SIG-M5 treated with dmso at 0.1 percent for 504 hours (cell line): Measurements from ENCODE around the gene CCDC157.
A peak's percentile ranks its signal among the peaks of the same experiment; 100 is the strongest.
"Not testable (repeated sequence)": the region's sequence is repeated elsewhere in the genome, so short reads cannot be mapped to it uniquely, and the experiment has no call there.

Experiments
- DNase-seq: peaks from one replicate; lab custom pipeline; 2025; ENCODE audit not compliant: unreplicated experiment; lab: John Stamatoyannopoulos, UW

Gene CCDC157

DNA sequence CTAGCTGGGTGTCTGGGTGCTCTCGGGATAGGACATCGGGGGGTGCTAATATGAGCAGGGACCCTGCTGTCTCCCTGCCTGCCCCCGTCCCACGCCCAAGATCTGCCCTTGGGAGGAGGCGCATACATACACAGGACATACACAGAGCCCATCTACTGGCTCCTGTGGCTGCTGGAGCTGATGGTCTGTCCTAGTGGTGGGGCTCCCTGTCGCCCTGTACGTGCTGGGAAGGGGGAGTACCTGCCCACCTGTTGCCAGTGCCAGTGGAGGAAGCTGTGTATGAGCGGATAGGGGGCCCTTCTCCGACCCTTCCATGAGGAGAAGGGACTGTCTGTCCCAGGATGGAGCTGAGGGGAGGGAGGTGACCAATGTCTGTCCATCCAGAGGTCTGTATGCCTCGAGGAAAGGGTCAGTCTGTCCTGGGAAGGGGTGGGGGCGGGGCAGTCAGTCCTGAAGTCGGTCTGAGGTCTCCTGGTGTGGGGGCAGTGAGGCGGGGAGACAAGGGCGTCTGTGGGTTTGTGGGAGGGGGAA lies 31.0 kb upstream of the CCDC157 start:
- no peak for DNase-seq

DNA sequence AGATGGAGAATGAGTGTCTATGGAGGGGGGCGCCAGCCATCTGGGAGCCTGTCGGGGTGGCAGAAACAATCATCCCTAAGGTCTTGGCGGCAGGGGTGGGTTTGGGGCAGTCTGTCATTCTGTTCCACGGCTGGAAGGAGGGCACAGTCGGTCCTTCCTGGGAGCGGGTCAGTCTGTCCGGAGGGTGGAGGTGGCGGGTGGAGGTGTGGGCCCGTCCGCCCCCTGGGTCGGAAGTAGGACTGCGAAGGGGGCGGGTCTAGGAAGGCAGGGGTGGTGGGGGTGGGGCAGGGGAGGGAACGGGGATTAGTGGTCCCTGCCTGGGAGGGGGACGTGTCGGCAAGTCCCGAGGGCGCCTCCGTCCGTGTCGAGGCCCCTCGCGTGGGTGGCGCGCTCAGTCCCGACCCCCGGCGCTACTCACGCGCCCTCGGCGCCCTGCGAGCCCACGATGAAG lies 30.5 kb upstream of the CCDC157 start:
- DNase-seq, result no peak

DNA sequence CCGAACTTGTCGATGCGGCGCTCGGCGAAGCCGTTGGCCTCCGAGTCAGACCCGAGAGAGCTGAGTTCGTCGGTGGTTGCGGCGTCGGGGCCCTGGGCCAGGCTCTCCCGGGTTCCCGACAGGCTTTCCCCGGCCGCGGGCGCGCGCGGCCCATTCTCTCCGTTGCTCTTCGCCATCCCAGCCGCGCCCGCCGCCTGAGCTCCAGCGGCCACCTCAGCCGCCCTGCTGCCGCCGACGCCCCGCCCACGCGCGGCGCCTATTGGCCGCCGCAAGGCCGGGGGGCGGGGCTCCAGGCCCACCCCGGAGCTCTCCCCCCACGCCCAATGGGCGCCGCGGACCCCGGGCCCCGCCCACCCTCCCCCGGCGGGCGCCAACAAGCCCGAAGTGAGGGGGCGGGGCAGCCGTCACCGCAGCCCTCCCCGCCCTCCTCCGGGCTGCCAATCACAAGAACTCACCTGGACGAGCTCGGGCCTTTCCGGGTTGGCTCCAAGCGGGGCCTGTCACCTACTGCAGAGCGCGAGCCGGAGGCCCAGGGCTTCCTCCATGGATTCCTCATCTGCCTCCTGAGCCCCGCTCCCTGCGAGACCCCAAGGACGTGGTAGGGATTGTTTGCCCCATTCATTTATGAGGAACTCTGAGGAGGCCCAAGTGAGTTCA lies 30.0 kb upstream of the CCDC157 start, which contains the start of gene TBC1D10A:
TSS of gene TBC1D10A (minus strand) at position 236 of the 657 bp plus-strand sequence. CDS start at position 176, 60 bp downstream.
- peak; percentile 86 for DNase-seq

DNA sequence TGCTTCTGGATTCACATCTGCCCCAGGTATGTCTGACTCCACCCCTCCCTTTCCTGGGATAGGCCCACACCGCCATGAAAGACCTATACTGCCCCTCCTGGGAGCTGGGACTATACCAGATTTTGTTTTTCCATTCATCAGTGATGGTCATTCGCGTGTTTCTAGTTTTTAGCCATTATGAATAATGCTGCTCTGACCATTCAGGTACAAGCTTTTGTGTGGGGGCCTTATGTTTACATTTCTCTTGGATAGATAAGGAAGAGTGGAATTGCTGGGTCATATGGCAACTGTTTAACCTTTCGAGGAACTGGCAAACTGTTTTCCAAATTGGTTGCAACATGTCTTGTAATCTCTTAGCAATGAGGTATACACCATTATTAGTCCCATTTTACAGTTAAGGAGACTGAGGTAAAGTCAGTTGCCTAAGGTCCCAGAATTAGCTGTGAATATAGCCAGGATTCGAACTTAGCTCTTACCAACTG lies 28.9 kb upstream of the CCDC157 start:
- no peak for DNase-seq

- DNase-seq, result no peak
Measured at GRCh38 chr22:30328466-30329049, 28.2 kb upstream of the CCDC157 start.

- DNase-seq, result no peak
Measured at GRCh38 chr22:30332551-30332950, 24.3 kb upstream of the CCDC157 start.

DNA sequence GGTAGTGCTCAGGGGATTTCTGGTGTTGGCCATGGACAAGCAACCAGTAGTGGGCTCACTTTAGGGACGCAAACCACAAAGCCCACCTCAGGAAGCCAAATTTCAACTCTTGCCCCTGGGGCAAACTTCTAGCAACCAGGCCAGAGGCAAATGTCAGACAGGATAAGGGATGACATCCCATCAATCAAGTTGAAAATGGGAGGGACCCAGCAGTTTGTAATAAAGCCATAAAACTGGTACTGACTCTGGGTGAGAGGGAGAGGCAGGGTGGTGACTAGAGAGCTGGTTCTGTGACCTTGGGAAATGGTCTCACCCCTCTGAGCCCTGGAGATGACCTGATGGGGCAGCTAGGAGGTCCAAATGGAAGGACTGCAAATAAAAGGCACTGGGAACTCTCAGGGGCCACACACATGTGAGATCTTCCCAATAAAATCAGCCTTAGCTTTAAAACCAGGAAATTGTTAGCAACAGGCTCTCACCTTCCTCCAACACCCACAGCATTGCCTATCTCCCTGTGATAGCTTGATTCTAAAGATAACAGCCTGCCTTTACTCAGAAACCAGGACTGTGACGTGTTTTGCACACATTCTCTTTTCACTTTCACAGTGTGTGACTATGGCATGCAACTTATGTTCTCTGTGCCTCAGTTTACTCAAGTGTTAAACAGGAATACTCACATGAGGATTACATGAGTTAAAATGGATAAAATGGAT lies 23.7 kb upstream of the CCDC157 start:
- DNase-seq, result no peak

GRCh38 chr22:30333707-30334087 lies 23.1 kb upstream of the CCDC157 start:
- DNase-seq, result no peak

DNA sequence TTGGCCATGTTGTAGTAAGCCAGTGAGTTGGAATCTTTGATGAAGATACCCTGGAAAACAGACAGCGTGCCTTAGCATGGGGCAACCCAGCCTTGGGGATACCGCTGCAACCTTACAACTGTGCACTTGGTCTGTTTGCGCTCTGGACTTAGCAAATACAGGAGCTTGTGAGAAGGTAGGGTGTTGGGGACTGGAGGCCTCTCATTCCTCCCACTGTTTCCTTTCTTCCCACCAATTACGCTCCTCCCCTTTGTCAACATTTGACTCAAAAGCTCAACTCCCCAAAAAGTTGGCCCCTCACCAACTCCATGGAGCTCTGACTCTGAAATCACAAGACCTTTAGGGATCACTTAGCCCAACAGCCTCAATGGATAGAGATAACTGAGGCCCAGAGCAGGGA lies 22.2 kb upstream of the CCDC157 start:
- no peak for DNase-seq

DNA sequence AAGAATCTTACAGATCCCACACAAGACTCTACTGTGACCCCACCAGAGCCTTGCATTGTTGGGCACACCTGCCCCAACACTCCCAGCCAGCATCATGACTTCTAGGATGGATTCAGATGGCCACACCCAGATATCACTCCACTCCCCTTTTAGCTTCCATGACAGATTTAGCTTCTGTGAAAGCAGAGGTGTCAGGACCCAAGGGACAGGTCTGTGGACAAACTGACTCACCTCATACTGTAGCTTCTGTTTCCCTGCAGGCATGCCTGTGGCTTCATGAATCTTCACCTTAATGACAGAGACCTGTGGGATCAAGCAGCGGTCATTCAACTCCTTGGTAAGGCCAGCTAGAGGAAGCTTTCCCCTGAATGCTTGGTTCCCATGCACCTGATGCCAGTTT lies 21.6 kb upstream of the CCDC157 start:
- no peak for DNase-seq

DNA sequence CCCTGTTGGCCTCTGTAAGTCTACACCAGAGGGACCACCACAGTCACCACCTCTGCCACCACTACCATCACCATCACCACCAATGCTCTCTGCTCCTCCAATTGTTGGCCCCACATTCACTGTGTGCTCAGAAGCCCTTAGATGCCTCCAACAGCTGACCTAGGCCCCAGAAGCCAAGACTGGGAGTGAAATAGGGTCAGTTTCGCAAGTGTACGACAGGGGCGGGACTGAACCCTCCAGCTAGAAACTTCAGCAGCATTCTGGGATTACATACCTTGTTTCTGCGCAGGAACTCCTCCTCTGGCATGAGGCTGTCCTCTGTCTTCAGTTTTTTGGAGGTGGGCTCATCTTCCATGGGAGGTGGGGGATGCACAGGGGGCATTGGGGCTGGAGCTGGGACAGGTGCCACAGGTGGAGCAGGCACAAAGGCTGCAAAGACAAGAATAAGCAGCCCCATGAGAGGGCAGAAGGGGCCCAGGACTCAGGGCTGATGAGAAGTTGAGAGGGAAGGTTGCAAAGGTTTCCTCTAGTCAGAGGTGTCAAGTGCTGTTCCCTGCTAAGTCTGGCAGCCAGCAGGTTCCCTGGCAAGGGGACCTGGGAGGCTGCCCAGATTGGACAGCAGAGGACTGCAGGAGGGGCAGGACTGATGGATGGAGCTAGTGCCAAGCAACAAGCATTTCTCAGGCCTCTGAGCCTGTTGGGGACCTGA lies 19.9 kb upstream of the CCDC157 start:
- DNase-seq, result no peak

- DNase-seq, result no peak
Measured at GRCh38 chr22:30337461-30337778, 19.4 kb upstream of the CCDC157 start.

GRCh38 chr22:30338341-30338740 lies 18.5 kb upstream of the CCDC157 start:
- DNase-seq, result not testable (repeated sequence)

DNA sequence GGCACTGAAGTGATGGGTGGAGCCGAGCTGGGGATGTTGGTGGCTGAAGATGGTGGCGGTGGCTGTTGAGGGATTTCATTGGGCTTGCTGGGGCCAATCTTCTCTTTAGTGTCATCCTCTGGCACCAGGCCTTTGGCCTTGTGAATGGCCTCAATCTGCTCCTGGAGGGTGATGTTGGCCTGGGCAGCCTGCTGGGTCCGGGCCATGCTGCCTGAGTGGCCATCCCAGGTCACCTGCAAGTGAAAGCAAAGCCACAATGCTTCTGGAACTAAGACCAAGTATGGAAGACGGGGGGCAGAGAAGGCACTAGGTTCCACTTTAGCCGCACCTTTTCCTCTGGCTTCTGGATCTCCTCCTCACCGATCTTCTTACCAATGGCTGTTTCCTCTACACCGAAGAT lies 18.0 kb upstream of the CCDC157 start:
- no peak for DNase-seq

GRCh38 chr22:30340911-30341685 lies 15.7 kb upstream of the CCDC157 start:
- DNase-seq, result no peak

DNA sequence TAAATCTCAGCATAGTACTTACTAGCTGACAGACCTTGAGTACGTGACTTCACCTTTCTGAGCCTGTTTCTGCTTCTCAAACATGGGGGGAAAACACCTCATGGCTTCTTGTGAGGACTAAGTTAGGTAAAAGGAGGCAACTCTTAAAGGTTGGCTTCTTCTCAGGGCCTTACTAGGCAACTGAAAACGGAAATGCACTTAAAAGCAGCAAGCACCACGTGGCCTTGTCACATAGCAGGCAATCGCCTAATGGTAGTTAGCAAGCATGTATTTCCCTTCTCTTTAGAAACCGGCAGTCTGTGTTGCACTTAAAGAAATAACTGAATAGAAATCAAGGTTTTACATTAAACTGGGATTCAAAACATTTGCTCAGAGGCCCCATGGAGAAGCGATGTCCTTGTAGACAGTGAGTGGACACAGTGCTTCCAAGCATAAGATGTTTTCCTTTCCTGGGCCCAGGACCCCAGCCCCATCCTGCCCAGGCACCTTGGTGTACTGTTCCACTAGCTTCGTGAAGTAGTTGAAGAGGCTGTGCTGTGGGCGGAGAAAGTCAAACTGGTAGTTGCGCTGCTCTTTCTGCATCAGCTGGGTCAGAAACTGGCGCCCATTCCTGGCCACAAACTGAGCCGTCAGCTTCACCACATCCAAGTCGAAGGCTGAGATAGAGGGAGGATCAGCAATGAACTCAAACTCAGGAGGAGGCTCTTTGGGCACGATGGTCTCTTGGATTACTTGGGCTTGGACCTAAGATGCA lies 12.2 kb upstream of the CCDC157 start:
- no peak for DNase-seq

DNA sequence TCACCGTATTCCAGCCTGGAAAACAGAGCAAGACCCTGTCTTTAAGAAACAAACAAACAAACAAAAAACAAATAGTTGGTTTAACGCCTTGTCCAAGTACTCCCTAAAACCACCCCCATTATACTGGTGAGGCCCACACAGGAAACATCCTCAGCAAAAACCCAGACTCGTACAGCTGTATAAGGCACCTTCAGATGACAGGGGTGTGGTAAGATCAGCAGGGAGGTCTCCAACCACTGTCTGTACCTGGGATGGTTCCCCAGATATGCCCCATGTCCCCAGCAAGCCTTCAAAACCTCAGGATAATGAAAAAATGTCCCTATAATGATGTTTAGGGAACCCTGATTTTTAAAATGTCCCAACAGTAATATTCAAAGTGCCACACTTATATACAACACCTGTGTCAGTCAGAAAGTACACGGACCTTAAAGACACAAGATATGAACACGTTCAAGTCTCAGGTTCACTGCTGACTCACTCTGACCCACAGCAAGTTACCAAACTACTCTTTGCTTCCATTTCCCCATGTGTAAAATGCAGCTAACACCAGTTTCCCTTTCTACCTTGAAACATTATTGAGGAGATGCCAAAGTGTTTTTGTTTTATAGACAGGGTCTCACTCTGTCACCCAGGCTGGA lies 9.4 kb upstream of the CCDC157 start:
- no peak for DNase-seq

DNA sequence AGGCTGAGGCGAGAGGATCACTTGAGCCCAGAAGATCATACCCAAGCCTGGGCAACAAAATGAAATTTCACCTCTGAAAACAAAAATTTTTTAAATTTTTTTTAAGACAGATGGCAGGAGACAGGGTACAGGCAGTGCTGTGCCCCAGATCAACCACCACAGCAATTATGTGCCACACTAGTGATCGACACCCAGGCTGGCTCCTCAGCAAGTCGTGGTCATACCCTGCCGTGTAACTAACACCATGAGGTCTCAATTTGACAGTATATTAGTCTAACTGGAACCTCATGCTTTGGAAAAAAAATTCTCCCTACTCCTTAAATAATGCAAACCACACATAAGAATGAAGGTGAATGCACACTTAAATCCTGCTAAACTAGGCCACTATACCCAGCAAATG lies 8.4 kb upstream of the CCDC157 start:
- no peak for DNase-seq

DNA sequence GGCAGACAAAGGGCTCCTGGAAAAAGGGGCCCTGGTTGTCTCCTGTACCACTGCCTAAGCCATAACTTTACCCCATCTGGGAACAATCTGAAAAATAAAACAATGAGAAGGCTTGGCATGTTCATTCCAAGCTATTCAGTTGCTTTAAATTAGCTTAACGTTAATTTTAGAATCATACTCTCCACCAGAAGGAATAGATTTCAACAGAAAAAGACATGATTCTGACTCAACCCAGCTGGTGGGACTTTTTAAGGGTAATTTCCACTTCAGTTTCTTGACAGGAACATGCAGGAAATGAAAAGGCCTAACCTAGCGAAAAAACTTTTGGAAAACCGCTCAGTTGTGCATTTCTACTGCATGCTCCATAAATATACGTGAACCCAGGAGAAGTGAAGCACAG lies 8.0 kb upstream of the CCDC157 start:
- no peak for DNase-seq
